Caco-2 (cell line): Measurements from ENCODE around the gene SPATS2L. TPM values are rescaled to one million over a fixed set of nuclear protein-coding genes. Genes with fewer than 3 reads are reported as not detected.
A peak's percentile ranks its signal among the peaks of the same experiment; 100 is the strongest.

Experiments used
- BruUV-seq: library from RNA; stranded (reverse); fragments of 400-500 nt; replicated peaks from 2 replicates; lab custom pipeline; 2021; lab: Mats Ljungman, UMichigan
- CTCF ChIA-PET: fragments of 300-600 bp; sonication (Branson Sonifier 250); formaldehyde crosslinking; loops from one replicate; lab custom pipeline; 2022; ENCODE audit warnings: antibody characterized with exemption; lab: Charles Lee
- POLR2A ChIA-PET: fragments of 300-600 bp; sonication (Branson Sonifier 250); formaldehyde crosslinking; loops from one replicate; lab custom pipeline; 2022; ENCODE audit warnings: antibody characterized with exemption; lab: Charles Lee
- DNase-seq, 2 experiments: peaks; one replicate each; pipeline versions ENCODE4 v3.0.0 to v3.0.0-alpha.2; 2020 to 2022
- H3K27me3 ChIP-seq: replicated peaks from 2 replicates; pipeline ENCODE4 v1.6.0; 2011; ENCODE audit warnings: low read length; ENCODE audit not compliant: control insufficient read depth, insufficient read depth
- H3K36me3 ChIP-seq: 2 replicates; pipeline ENCODE4 v1.5.1; 2011; ENCODE audit warnings: low read length; ENCODE audit not compliant: control insufficient read depth, insufficient read depth
- H3K4me1 ChIP-seq: fragments of 250-450 bp; sonication (Bioruptor Pico); 2 replicates; pipeline ENCODE4 v1.5.1; 2020; ENCODE audit warnings: mild to moderate bottlenecking
- H3K4me3 ChIP-seq: 2 replicates; pipeline ENCODE4 v1.5.1; 2011; ENCODE audit warnings: low read depth, mild to moderate bottlenecking, control low read depth, low read length
- H3K9me3 ChIP-seq: fragments of 250-450 bp; sonication (Bioruptor Pico); 2 replicates; pipeline ENCODE4 v1.5.1; 2020; ENCODE audit warnings: mild to moderate bottlenecking, moderate library complexity
- H3K27ac Mint-ChIP-seq: one replicate; pipeline ENCODE4 v1.8.0; 2022; ENCODE audit warnings: mixed read lengths; ENCODE audit not compliant: unreplicated experiment
- H3K27me3 Mint-ChIP-seq: one replicate; pipeline ENCODE4 v1.8.0; 2022; ENCODE audit warnings: mixed read lengths; ENCODE audit not compliant: insufficient read depth, unreplicated experiment
- H3K36me3 Mint-ChIP-seq: one replicate; pipeline ENCODE4 v1.8.0; 2022; ENCODE audit warnings: mild to moderate bottlenecking, mixed read lengths; ENCODE audit not compliant: insufficient read depth, unreplicated experiment
- H3K4me1 Mint-ChIP-seq: one replicate; pipeline ENCODE4 v1.8.0; 2022; ENCODE audit warnings: low read depth, mixed read lengths; ENCODE audit not compliant: unreplicated experiment
- H3K4me3 Mint-ChIP-seq: one replicate; pipeline ENCODE4 v1.8.0; 2022; ENCODE audit warnings: mild to moderate bottlenecking, moderate library complexity, mixed read lengths; ENCODE audit not compliant: unreplicated experiment
- H3K9me3 Mint-ChIP-seq: one replicate; pipeline ENCODE4 v1.8.0; 2022; ENCODE audit warnings: mixed read lengths; ENCODE audit not compliant: unreplicated experiment
- intact Hi-C: fragments of 100-400 bp; cut with micrococcal nuclease; formaldehyde crosslinking; loops from one replicate; pipeline ENCODE4 v1.10.0; 2022; ENCODE audit not compliant: unreplicated experiment
- total RNA-seq: library from RNA; stranded (reverse); gene quantifications from 2 replicates; pipeline ENCODE4 v1.2.3, GENCODE V29; 2022
- TF ChIP-seq, protein P1 (sequence below), 2 experiments: fragments of 200-600 bp in 1 of 2; IDR thresholded peaks; 1 replicate in 1 of 2; 2 replicates in 1 of 2; pipeline versions ENCODE4 v1.5.1 to v1.8.0; 2011 to 2022; ENCODE audit warnings: antibody characterized with exemption in 1 of 2, control low read depth in 1 of 2, inconsistent platforms in 1 of 2, low read depth in 1 of 2, low read length in 1 of 2, mild to moderate bottlenecking in 1 of 2, moderate library complexity in 1 of 2; ENCODE audit not compliant: insufficient read depth in 1 of 2, severe bottlenecking in 1 of 2, unreplicated experiment in 1 of 2

The SPATS2L gene
- total RNA-seq, 1 experiment from 2014 or later = 196 TPM

DNA sequence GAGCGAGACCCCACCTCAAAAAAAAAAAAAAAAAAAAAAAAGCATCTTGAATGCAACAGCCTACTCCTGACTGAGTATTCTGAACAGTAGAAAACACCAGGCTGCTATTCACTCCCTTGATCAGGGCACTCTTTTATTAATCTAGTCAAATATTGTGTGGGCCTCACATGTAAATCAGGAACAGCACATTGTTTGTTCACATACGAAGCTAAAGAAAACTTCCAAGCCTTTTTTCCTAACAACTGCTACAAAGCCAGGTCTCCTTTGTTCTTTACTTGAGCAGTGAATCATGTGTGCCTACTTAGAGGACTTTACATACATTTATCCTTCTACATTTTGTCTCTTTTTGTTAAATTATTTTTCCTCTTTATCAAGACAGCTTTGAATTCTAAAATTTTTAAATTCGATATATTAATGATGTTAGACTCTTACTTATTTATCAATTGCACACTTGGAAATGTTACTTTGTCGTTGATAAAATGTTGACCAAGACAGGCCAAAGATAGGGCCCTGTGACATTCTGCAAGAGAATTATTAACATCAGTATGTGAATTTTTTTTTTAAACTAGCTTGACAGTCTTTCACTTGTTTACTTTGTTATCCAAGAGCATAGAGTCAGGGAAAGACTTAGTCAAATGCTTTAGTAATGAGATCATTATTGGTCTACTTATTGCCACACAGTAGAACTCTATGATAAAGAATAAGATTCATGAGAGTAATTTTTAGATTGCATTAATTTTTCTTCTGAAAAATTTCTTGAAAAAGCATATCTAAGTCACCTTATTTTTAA is 13.2 kb downstream of the SPATS2L start:
- POLR2A ChIA-PET = interaction anchor here (0.8 kb wide), 1 partner anchor 13 kb away, joined by 3 read pairs; the partner anchor contains the start of gene SPATS2L
- intact Hi-C loops = loop anchor here (1.0 kb wide), 2 partner anchors 33 to 87 kb away; no protein-coding TSS in a partner anchor
- Histone ChIP-seq H3K4me1 (peaks cover 88% of the 10 kb centered on the region), H3K36me3 (no peaks in the 10 kb centered on the region; the same call in 1 of the 2 replicates), H3K9me3 (no peaks in the 10 kb centered on the region), H3K4me3 (no peak overlapping the region), H3K27me3 (no peaks in the 10 kb centered on the region)
- Mint-ChIP-seq H3K9me3 (no peaks in the 10 kb centered on the region), H3K4me3 (no peak overlapping the region), H3K27ac (peak overlapping the region; percentile 54), H3K36me3 (peaks cover 47% of the 10 kb centered on the region), H3K27me3 (no peaks in the 10 kb centered on the region), H3K4me1 (peaks cover 42% of the 10 kb centered on the region)
- CTCF ChIA-PET = interaction anchor here (1.0 to 1.6 kb wide), 3 partner anchors 11 to 346 kb away, joined by 3 to 4 read pairs (median 4); no protein-coding TSS in a partner anchor
- peak in 1 of 2 experiments; percentile 35 for DNase-seq
- TF ChIP-seq, protein P1, sequence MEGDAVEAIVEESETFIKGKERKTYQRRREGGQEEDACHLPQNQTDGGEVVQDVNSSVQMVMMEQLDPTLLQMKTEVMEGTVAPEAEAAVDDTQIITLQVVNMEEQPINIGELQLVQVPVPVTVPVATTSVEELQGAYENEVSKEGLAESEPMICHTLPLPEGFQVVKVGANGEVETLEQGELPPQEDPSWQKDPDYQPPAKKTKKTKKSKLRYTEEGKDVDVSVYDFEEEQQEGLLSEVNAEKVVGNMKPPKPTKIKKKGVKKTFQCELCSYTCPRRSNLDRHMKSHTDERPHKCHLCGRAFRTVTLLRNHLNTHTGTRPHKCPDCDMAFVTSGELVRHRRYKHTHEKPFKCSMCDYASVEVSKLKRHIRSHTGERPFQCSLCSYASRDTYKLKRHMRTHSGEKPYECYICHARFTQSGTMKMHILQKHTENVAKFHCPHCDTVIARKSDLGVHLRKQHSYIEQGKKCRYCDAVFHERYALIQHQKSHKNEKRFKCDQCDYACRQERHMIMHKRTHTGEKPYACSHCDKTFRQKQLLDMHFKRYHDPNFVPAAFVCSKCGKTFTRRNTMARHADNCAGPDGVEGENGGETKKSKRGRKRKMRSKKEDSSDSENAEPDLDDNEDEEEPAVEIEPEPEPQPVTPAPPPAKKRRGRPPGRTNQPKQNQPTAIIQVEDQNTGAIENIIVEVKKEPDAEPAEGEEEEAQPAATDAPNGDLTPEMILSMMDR (IDR thresholded peaks at IDR 0.05; ENCODE audit: insufficient read depth in 1 of 2, low read depth in 1 of 2, low read length in 1 of 2, severe bottlenecking in 1 of 2, unreplicated experiment in 1 of 2) = no peak
- BruUV-seq = no TSS peak

DNA sequence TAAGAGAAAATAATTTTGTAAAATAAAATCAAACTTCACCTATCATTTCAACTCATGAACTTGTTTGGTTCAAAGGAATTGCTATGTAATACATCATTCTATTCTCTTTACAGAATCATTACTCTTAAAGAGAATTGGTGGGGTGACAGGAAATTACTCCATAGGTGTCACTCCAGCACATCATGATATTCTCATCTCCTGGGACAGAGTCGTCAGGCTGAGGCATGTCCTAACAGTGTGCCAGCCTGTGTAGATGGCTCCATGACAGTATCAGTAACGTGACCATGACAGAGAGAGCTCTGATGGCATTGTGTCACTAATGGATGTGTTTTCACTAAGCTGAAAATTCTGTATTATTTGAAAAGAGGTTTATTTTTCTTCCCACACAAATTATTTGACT is 13.9 kb downstream of the SPATS2L start:
- H3K36me3 ChIP-seq = no peaks in the 10 kb centered on the region; the same call in 1 of the 2 replicates
- intact Hi-C loops = loop anchor here (1.0 kb wide), 1 partner anchor 86 kb away; no protein-coding TSS in a partner anchor
- H3K9me3 ChIP-seq = no peaks in the 10 kb centered on the region
- POLR2A ChIA-PET = no interaction called here
- no peaks in the 10 kb centered on the region for H3K27me3 ChIP-seq
- peaks cover 82% of the 10 kb centered on the region for H3K4me1 ChIP-seq
- no peaks in the 10 kb centered on the region for H3K9me3 Mint-ChIP-seq
- DNase-seq = no peak
- H3K4me1 Mint-ChIP-seq = peaks cover 42% of the 10 kb centered on the region
- no peaks in the 10 kb centered on the region for H3K27me3 Mint-ChIP-seq
- no peak overlapping the region for H3K4me3 Mint-ChIP-seq
- H3K36me3 Mint-ChIP-seq = peaks cover 47% of the 10 kb centered on the region
- CTCF ChIA-PET = interaction anchor here (1.0 to 1.6 kb wide), 2 partner anchors 335 to 347 kb away, joined by 3 to 4 read pairs; no protein-coding TSS in a partner anchor
- TF ChIP-seq, protein P1 (IDR thresholded peaks at IDR 0.05; ENCODE audit: insufficient read depth in 1 of 2, low read depth in 1 of 2, low read length in 1 of 2, severe bottlenecking in 1 of 2, unreplicated experiment in 1 of 2) = no peak
- H3K27ac Mint-ChIP-seq = no peak overlapping the region
- BruUV-seq = no TSS peak
- H3K4me3 ChIP-seq = no peak overlapping the region

DNA sequence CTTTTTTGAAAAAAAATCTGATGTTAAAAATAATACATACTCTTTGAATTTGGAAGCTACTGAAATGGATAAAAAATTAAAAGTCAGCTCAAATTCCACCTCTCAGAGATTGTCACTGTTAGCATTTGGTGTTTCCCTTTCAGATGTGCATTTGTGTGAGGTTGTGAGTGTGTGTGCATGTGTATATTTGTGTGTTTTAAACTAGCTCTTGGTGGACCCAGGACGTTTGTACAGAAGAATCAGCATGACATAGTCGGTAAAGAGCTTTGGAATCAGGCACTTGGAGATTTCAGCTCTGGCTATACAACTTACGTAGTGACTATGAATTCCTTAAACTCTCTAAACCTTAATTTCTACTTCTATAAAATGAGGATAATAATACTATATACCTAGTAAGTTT is 14.5 kb downstream of the SPATS2L start:
- no peaks in the 10 kb centered on the region for H3K27me3 Mint-ChIP-seq
- CTCF ChIA-PET = interaction anchor here (1.6 kb wide), 1 partner anchor 348 kb away, joined by 4 read pairs; no protein-coding TSS in a partner anchor
- TF ChIP-seq, protein P1 (IDR thresholded peaks at IDR 0.05; ENCODE audit: insufficient read depth in 1 of 2, low read depth in 1 of 2, low read length in 1 of 2, severe bottlenecking in 1 of 2, unreplicated experiment in 1 of 2) = no peak
- no TSS peak for BruUV-seq
- POLR2A ChIA-PET = no interaction called here
- intact Hi-C loops = loop anchor here (1.0 kb wide), 1 partner anchor 85 kb away; no protein-coding TSS in a partner anchor
- DNase-seq = no peak
- H3K4me1 Mint-ChIP-seq = peaks cover 42% of the 10 kb centered on the region
- Histone ChIP-seq H3K4me3 (no peak overlapping the region), H3K4me1 (peaks cover 78% of the 10 kb centered on the region), H3K27me3 (no peaks in the 10 kb centered on the region), H3K36me3 (no peaks in the 10 kb centered on the region; the same call in 1 of the 2 replicates), H3K9me3 (no peaks in the 10 kb centered on the region)
- H3K9me3 Mint-ChIP-seq = no peaks in the 10 kb centered on the region
- H3K36me3 Mint-ChIP-seq = peaks cover 52% of the 10 kb centered on the region
- no peak overlapping the region for H3K27ac Mint-ChIP-seq
- H3K4me3 Mint-ChIP-seq = no peak overlapping the region
